OCI-LY3 (cell line): ENCODE measurements around the gene CERS3.

Experiments used
- CTCF ChIP-seq: fragments of 200-600, 300-600 bp; sonication (generic); IDR thresholded peaks from 2 replicates; pipeline ENCODE4 v1.5.1; 2014; ENCODE audit warnings: antibody characterized with exemption, low read length, low read depth
- EZH2phosphoT487 ChIP-seq: fragments of 200-600 bp; shearing (Covaris generic); IDR thresholded peaks from 2 replicates; pipeline ENCODE4 v1.6.1; 2018; ENCODE audit warnings: antibody characterized with exemption, mixed run types, low read depth

GRCh38 chr15:100472736-100473135 is 56.0 kb downstream of the CERS3 start:
- TF ChIP-seq CTCF (no peak), EZH2phosphoT487 (no peak)
